Activated T-helper 17 cell treated with anti-CD3 and anti-CD28 coated beads, Interleukin-2, amount 50 U/mL, for 72 hours (primary cell): Measurements from ENCODE around the gene CFAP126. TPM values are rescaled to one million over a fixed set of nuclear protein-coding genes. Genes with fewer than 3 reads are reported as not detected.
"Not testable (repeated sequence)": the region's sequence is repeated elsewhere in the genome, so short reads cannot be mapped to it uniquely, and the experiment has no call there.

Experiments used
- ATAC-seq: fragments of 150-1000 bp; cut with Tn5 transposase; replicated peaks from 2 replicates; pipeline ENCODE4 v1.10.0; 2021; ENCODE audit warnings: mild to moderate bottlenecking, moderate library complexity
- H3K27ac Mint-ChIP-seq: one replicate; pipeline ENCODE4 v1.8.0; 2022; ENCODE audit warnings: mixed read lengths
- H3K27me3 Mint-ChIP-seq: one replicate; pipeline ENCODE4 v1.8.0; 2022; ENCODE audit warnings: mixed read lengths
- H3K36me3 Mint-ChIP-seq: one replicate; pipeline ENCODE4 v1.8.0; 2022; ENCODE audit warnings: low read depth, mild to moderate bottlenecking, mixed read lengths
- H3K4me1 Mint-ChIP-seq: one replicate; pipeline ENCODE4 v1.8.0; 2022; ENCODE audit warnings: mixed read lengths
- H3K4me3 Mint-ChIP-seq: one replicate; pipeline ENCODE4 v1.8.0; 2022; ENCODE audit warnings: mild to moderate bottlenecking, mixed read lengths
- H3K9me3 Mint-ChIP-seq: one replicate; pipeline ENCODE4 v1.8.0; 2022; ENCODE audit warnings: mixed read lengths
- total RNA-seq, 2 donors: library from RNA; stranded (reverse); gene quantifications; one replicate each; pipeline ENCODE4 v1.2.3, GENCODE V29; 2022

CFAP126 gene
- total RNA-seq, 2 donors from 2014 or later = 2.7 TPM; not detected in 1

GRCh38 chr1:161351482-161351881 is 16.2 kb downstream of the CFAP126 start:
- H3K27ac Mint-ChIP-seq = peak overlapping the region; percentile 73
- H3K4me1 Mint-ChIP-seq = peaks cover 6% of the 10 kb centered on the region
- H3K4me3 Mint-ChIP-seq = peak overlapping the region; percentile 31
- H3K9me3 Mint-ChIP-seq = no peaks in the 10 kb centered on the region
- peak; percentile 91 for ATAC-seq
- H3K36me3 Mint-ChIP-seq = peaks cover 55% of the 10 kb centered on the region
- no peaks in the 10 kb centered on the region for H3K27me3 Mint-ChIP-seq

- ATAC-seq = no peak
- Mint-ChIP-seq H3K4me1 (peaks cover 6% of the 10 kb centered on the region), H3K9me3 (no peaks in the 10 kb centered on the region), H3K4me3 (no peak overlapping the region), H3K27me3 (no peaks in the 10 kb centered on the region), H3K36me3 (peaks cover 55% of the 10 kb centered on the region), H3K27ac (no peak overlapping the region)
Observed at GRCh38 chr1:161350671-161351070, 17.0 kb downstream of the CFAP126 start.

GRCh38 chr1:161342821-161343220 is 24.9 kb downstream of the CFAP126 start:
- Mint-ChIP-seq H3K27me3 (no peaks in the 10 kb centered on the region), H3K27ac (no peak overlapping the region), H3K4me1 (no peaks in the 10 kb centered on the region), H3K4me3 (no peak overlapping the region), H3K36me3 (peaks cover 86% of the 10 kb centered on the region), H3K9me3 (no peaks in the 10 kb centered on the region)
- ATAC-seq = no peak

GRCh38 chr1:161342177-161342576 is 25.5 kb downstream of the CFAP126 start:
- Mint-ChIP-seq H3K36me3 (peaks cover 93% of the 10 kb centered on the region), H3K9me3 (no peaks in the 10 kb centered on the region), H3K4me3 (no peak overlapping the region), H3K4me1 (no peaks in the 10 kb centered on the region), H3K27ac (no peak overlapping the region), H3K27me3 (no peaks in the 10 kb centered on the region)
- ATAC-seq = no peak

- H3K4me1 Mint-ChIP-seq = no peaks in the 10 kb centered on the region
- no peak for ATAC-seq
- H3K9me3 Mint-ChIP-seq = no peaks in the 10 kb centered on the region
- no peaks in the 10 kb centered on the region for H3K27me3 Mint-ChIP-seq
- H3K4me3 Mint-ChIP-seq = no peak overlapping the region
- peaks cover 98% of the 10 kb centered on the region for H3K36me3 Mint-ChIP-seq
- no peak overlapping the region for H3K27ac Mint-ChIP-seq
Observed at GRCh38 chr1:161335796-161336195, 31.9 kb downstream of the CFAP126 start.

GRCh38 chr1:161333166-161333565 is 34.5 kb downstream of the CFAP126 start:
- Mint-ChIP-seq H3K4me1 (no peaks in the 10 kb centered on the region), H3K27me3 (no peaks in the 10 kb centered on the region), H3K4me3 (no peak overlapping the region), H3K9me3 (no peaks in the 10 kb centered on the region), H3K36me3 (peaks cover 100% of the 10 kb centered on the region), H3K27ac (no peak overlapping the region)
- ATAC-seq = no peak

GRCh38 chr1:161330346-161330745 is 37.3 kb downstream of the CFAP126 start:
- ATAC-seq = no peak
- no peaks in the 10 kb centered on the region for H3K4me1 Mint-ChIP-seq
- H3K36me3 Mint-ChIP-seq = peaks cover 98% of the 10 kb centered on the region

GRCh38 chr1:161324020-161324419 is 43.7 kb downstream of the CFAP126 start:
- H3K9me3 Mint-ChIP-seq = no peaks in the 10 kb centered on the region
- no peak for ATAC-seq
- no peaks in the 10 kb centered on the region for H3K27me3 Mint-ChIP-seq
- no peaks in the 10 kb centered on the region for H3K4me1 Mint-ChIP-seq
- H3K27ac Mint-ChIP-seq = no peak overlapping the region
- peaks cover 79% of the 10 kb centered on the region for H3K36me3 Mint-ChIP-seq
- no peak overlapping the region for H3K4me3 Mint-ChIP-seq

More at GRCh38 chr1:161330346-161330745, 37.3 kb downstream of the CFAP126 start:
- H3K27ac Mint-ChIP-seq = peak overlapping the region; percentile 21
- no peak overlapping the region for H3K4me3 Mint-ChIP-seq
- H3K27me3 Mint-ChIP-seq = no peaks in the 10 kb centered on the region
- no peaks in the 10 kb centered on the region for H3K9me3 Mint-ChIP-seq

GRCh38 chr1:161315841-161316674 is 51.6 kb downstream of the CFAP126 start:
- Mint-ChIP-seq H3K36me3 (peaks cover 18% of the 10 kb centered on the region), H3K4me3 (peak overlapping the region; percentile 96), H3K27ac (peak overlapping the region; percentile 98)
- ATAC-seq, H3K27me3 Mint-ChIP-seq, H3K4me1 Mint-ChIP-seq, H3K9me3 Mint-ChIP-seq: not testable (repeated sequence)

Other genes starting within 250 kb of the CFAP126 start
- gene PFDN2, start 249.8 kb downstream of the CFAP126 start, total RNA-seq = 100 to 1,000 TPM in 1 of 2 donors, 10 to 100 TPM in 1; 72.1 to 107 TPM
- gene NIT1, start 249.8 kb downstream of the CFAP126 start, total RNA-seq = 10 to 100 TPM; 38.9 to 74.6 TPM
- 10 to 100 TPM; 39.9 to 41.3 TPM for gene DEDD, start 235.2 kb downstream of the CFAP126 start, total RNA-seq
- 100 to 1,000 TPM; 184 to 209 TPM for gene UFC1, start 213.9 kb downstream of the CFAP126 start, total RNA-seq
- 10 to 100 TPM; 28.6 to 30.1 TPM for gene USP21, start 208.4 kb downstream of the CFAP126 start, total RNA-seq
- 10 to 100 TPM; 27.3 to 44.9 TPM for gene PPOX, start 201.4 kb downstream of the CFAP126 start, total RNA-seq
- 10 to 100 TPM; 55.7 to 60.9 TPM for gene B4GALT3, start 190.4 kb downstream of the CFAP126 start, total RNA-seq
- 1 to 10 TPM; 2.2 to 3.1 TPM for gene ADAMTS4, start 168.8 kb downstream of the CFAP126 start, total RNA-seq
- 100 to 1,000 TPM in 1 of 2 donors, 10 to 100 TPM in 1; 96.5 to 102 TPM for gene NDUFS2, start 165.5 kb downstream of the CFAP126 start, total RNA-seq
- 1 to 10 TPM; 1.1 to 2.2 TPM for gene FCER1G, start 152.6 kb downstream of the CFAP126 start, total RNA-seq
- not detected for gene APOA2, start 144.2 kb downstream of the CFAP126 start, total RNA-seq
- 10 to 100 TPM in 1 of 2 donors, 1 to 10 TPM in 1; 9.2 to 20.2 TPM for gene TOMM40L, start 141.8 kb downstream of the CFAP126 start, total RNA-seq
- not detected for gene NR1I3, start 129.7 kb downstream of the CFAP126 start, total RNA-seq
- gene PCP4L1, start 109.1 kb downstream of the CFAP126 start, total RNA-seq = under 1 TPM; 0.86 to 0.90 TPM
- 10 to 100 TPM in 1 of 2 donors, 1 to 10 TPM in 1; 4.9 to 12.1 TPM for gene MPZ, start 57.9 kb downstream of the CFAP126 start, total RNA-seq
- gene SDHC, start 53.5 kb downstream of the CFAP126 start, total RNA-seq = 100 to 1,000 TPM; 144 to 222 TPM
- gene FCGR2A, start 137.6 kb upstream of the CFAP126 start, total RNA-seq = not detected
- gene HSPA6, start 156.7 kb upstream of the CFAP126 start, total RNA-seq = under 1 TPM; 0.37 to 0.41 TPM
- not detected for gene FCGR3A, start 181.9 kb upstream of the CFAP126 start, total RNA-seq